Breast epithelium (tissue), 3 donors: ENCODE data around the gene FAM168A.
A peak's percentile ranks its signal among the peaks of the same experiment; 100 is the strongest.

Source experiments
- CTCF ChIP-seq, 3 donors: fragments of 450-650 bp; IDR thresholded peaks; one replicate each; pipeline ENCODE4 v1.5.1; 2016 to 2017; ENCODE audit warnings: antibody characterized with exemption in 3 of 3, mild to moderate bottlenecking in 3 of 3, moderate library complexity in 3 of 3
- POLR2A ChIP-seq: fragments of 450-650 bp; IDR thresholded peaks from one replicate; pipeline ENCODE4 v1.6.1; 2016; ENCODE audit warnings: antibody characterized with exemption, mild to moderate bottlenecking, moderate library complexity
- POLR2AphosphoS5 ChIP-seq, 3 donors: sonication (generic); formaldehyde crosslinking; IDR thresholded peaks; one replicate each; pipeline ENCODE4 v1.6.1; 2017; ENCODE audit warnings: antibody characterized with exemption in 3 of 3

GRCh38 chr11:73376160-73376802, 221.6 kb downstream of the FAM168A start, which contains the start of gene RELT:
- TF ChIP-seq CTCF (IDR thresholded peaks at IDR 0.05), result peak in 2 of 3 donors; percentile 81 to 97
- no peak for TF ChIP-seq POLR2A
- TF ChIP-seq POLR2AphosphoS5 (IDR thresholded peaks at IDR 0.05), result peak in 2 of 3 donors; percentile 52 to 64
